CD4-positive, alpha-beta T cell (primary cell): Measurements from ENCODE around the gene ZNF385D. TPM values are rescaled to one million over a fixed set of nuclear protein-coding genes. Genes with fewer than 3 reads are reported as not detected.

Experiments
- ATAC-seq: fragments of 200-7000 bp; cut with Tn5 transposase; one replicate; pipeline ENCODE4 v1.10.0; 2022; ENCODE audit warnings: mild to moderate bottlenecking; ENCODE audit not compliant: poor library complexity
- CTCF ChIA-PET: fragments of 350-600 bp; sonication (Branson Sonifier 250); formaldehyde crosslinking; loops from one replicate; lab custom pipeline; 2021; ENCODE audit warnings: antibody characterized with exemption, inconsistent platforms; lab: Charles Lee
- POLR2A ChIA-PET: fragments of 350-600 bp; sonication (Branson Sonifier 250); formaldehyde crosslinking; loops from one replicate; lab custom pipeline; 2021; ENCODE audit warnings: antibody characterized with exemption, inconsistent platforms; lab: Charles Lee
- DNase-seq, 14 experiments: peaks; one replicate each; pipeline ENCODE4 v3.0.0-alpha.2; 2013 to 2020; ENCODE audit warnings: mixed read lengths in 2 of 14
- H3K27ac ChIP-seq, 2 donors: one replicate each; pipeline versions ENCODE4 v1.5.1 to v1.7.0; 2013; ENCODE audit warnings: low read length in 2 of 2, low read depth in 1 of 2, mild to moderate bottlenecking in 1 of 2
- H3K27me3 ChIP-seq, 2 experiments: 1 replicate in 1 of 2; 2 replicates in 1 of 2; pipeline versions ENCODE4 v1.6.1 to v1.7.0; 2013; ENCODE audit warnings: low read length in 2 of 2, control low read depth in 1 of 2, mild to moderate bottlenecking in 1 of 2, moderate library complexity in 1 of 2; ENCODE audit not compliant: insufficient read depth in 2 of 2, control insufficient read depth in 1 of 2
- H3K36me3 ChIP-seq: one replicate; pipeline ENCODE4 v1.6.1; 2013; ENCODE audit warnings: low read length, control low read depth; ENCODE audit not compliant: insufficient read depth
- H3K4me1 ChIP-seq: one replicate; pipeline ENCODE4 v1.6.1; 2013; ENCODE audit warnings: low read length, control low read depth; ENCODE audit not compliant: insufficient read depth
- H3K4me3 ChIP-seq: one replicate; pipeline ENCODE4 v1.5.1; 2013; ENCODE audit warnings: mild to moderate bottlenecking, low read length, moderate library complexity
- H3K9me3 ChIP-seq, 2 experiments: 1 replicate in 1 of 2; 2 replicates in 1 of 2; pipeline versions ENCODE4 v1.6.1 to v1.7.0; 2013; ENCODE audit warnings: low read length in 2 of 2, mild to moderate bottlenecking in 2 of 2, control low read depth in 1 of 2, moderate library complexity in 1 of 2; ENCODE audit not compliant: control insufficient read depth in 1 of 2, insufficient read depth in 1 of 2
- H3K27ac Mint-ChIP-seq: one replicate; pipeline ENCODE4 v1.8.0; 2020; ENCODE audit warnings: mixed read lengths
- H3K27me3 Mint-ChIP-seq: one replicate; pipeline ENCODE4 v1.8.0; 2021; ENCODE audit warnings: mixed read lengths
- H3K36me3 Mint-ChIP-seq: one replicate; pipeline ENCODE4 v1.8.0; 2021; ENCODE audit warnings: low read depth, mixed read lengths
- H3K4me1 Mint-ChIP-seq: one replicate; pipeline ENCODE4 v1.8.0; 2021; ENCODE audit warnings: low read depth, mixed read lengths
- H3K4me3 Mint-ChIP-seq: one replicate; pipeline ENCODE4 v1.8.0; 2020; ENCODE audit warnings: mild to moderate bottlenecking, mixed read lengths
- H3K9me3 Mint-ChIP-seq: one replicate; pipeline ENCODE4 v1.8.0; 2020; ENCODE audit warnings: mixed read lengths
- CTCF ChIP-seq: fragments of 200-600 bp; IDR thresholded peaks from one replicate; pipeline ENCODE4 v1.8.0; 2022; ENCODE audit warnings: antibody characterized with exemption, mild to moderate bottlenecking
- intact Hi-C, 2 experiments: fragments of 100-400 bp; cut with DNase I in 1 of 2; cut with micrococcal nuclease in 1 of 2; formaldehyde crosslinking; loops; one replicate each; pipeline versions ENCODE4 v1.15.1 to v1.9.0; 2023 to 2025; cut with DNase I, micrococcal nuclease
- total RNA-seq, 174 experiments: library from RNA in 2 of 174; stranded (reverse) in 2 of 174; gene quantifications; one replicate each; pipeline ENCODE4 v1.2.3 and lab custom pipeline; 2021 to 2026

ZNF385D gene
- total RNA-seq, 2 experiments from 2014 or later, result not detected

DNA sequence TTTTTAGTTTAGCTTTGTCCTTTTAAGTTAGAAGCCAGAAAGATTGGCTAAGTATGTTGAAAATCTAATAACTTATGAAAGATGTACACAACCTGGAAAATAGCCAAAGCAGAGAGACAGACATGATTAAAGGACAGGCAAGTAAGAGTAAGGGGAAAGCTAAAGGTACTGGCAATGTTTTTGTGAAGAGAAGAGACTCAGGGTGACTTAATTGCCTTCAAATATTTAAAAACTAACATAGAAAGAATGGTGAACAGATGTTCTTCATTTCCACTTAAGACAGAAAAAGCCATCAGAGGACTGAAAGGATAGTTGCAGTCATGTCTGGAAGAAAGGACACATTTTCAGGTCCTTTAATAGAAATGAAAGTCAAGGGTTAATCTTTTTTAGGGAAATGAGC is 68.8 kb downstream of the ZNF385D start:
- Mint-ChIP-seq H3K4me1 (no peaks in the 10 kb centered on the region), H3K27me3 (no peaks in the 10 kb centered on the region), H3K36me3 (no peaks in the 10 kb centered on the region), H3K4me3 (no peak overlapping the region), H3K27ac (no peak overlapping the region), H3K9me3 (peaks cover 7% of the 10 kb centered on the region)
- ChIA-PET CTCF (no interaction called here), POLR2A (no interaction called here)
- H3K36me3 ChIP-seq, result no peaks in the 10 kb centered on the region
- H3K27ac ChIP-seq, result no peak overlapping the region
- H3K4me1 ChIP-seq, result no peaks in the 10 kb centered on the region
- no peaks in the 10 kb centered on the region for H3K27me3 ChIP-seq
- no peak for DNase-seq
- no peaks in the 10 kb centered on the region for H3K9me3 ChIP-seq
- H3K4me3 ChIP-seq, result no peak overlapping the region
- no peak for TF ChIP-seq CTCF
- intact Hi-C loops, result no loop called here
- ATAC-seq, result no peak

GRCh38 chr3:21673393-21673792 is 77.6 kb downstream of the ZNF385D start:
- intact Hi-C loops, result no loop called here
- no peak overlapping the region for H3K27ac Mint-ChIP-seq
- Histone ChIP-seq H3K27me3 (no peaks in the 10 kb centered on the region), H3K9me3 (no peaks in the 10 kb centered on the region), H3K4me1 (no peaks in the 10 kb centered on the region), H3K36me3 (no peaks in the 10 kb centered on the region), H3K4me3 (no peak overlapping the region), H3K27ac (no peak overlapping the region)
- ChIA-PET CTCF (no interaction called here), POLR2A (no interaction called here)
- TF ChIP-seq CTCF, result no peak
- DNase-seq (no peak), ATAC-seq (no peak)
- H3K27me3 Mint-ChIP-seq, result no peaks in the 10 kb centered on the region
- peaks cover 2% of the 10 kb centered on the region for H3K9me3 Mint-ChIP-seq
- no peaks in the 10 kb centered on the region for H3K36me3 Mint-ChIP-seq
- H3K4me1 Mint-ChIP-seq, result no peaks in the 10 kb centered on the region
- H3K4me3 Mint-ChIP-seq, result no peak overlapping the region

DNA sequence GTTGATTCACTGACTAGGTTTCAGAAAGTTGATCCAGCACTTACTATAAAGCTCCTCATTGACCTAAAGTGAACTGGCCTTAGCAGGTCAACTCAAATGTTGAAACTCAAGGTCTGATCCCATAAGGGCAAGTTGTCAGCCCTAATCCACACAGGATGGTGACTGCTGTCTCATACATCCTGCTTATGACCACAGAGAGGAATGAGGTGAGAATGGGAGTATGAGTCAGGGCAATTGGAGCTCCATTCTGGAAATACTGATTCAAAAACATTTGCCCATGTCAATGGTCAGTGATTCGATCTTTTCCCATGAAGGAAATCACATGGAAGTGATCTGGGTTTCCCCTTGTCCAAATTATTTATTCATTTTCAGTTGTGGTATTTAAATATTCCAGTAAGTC is 78.7 kb downstream of the ZNF385D start:
- no peak for DNase-seq
- Mint-ChIP-seq H3K9me3 (no peaks in the 10 kb centered on the region), H3K27me3 (no peaks in the 10 kb centered on the region), H3K36me3 (no peaks in the 10 kb centered on the region), H3K27ac (no peak overlapping the region), H3K4me3 (no peak overlapping the region), H3K4me1 (no peaks in the 10 kb centered on the region)
- Histone ChIP-seq H3K27me3 (no peaks in the 10 kb centered on the region), H3K4me1 (no peaks in the 10 kb centered on the region), H3K27ac (no peak overlapping the region), H3K36me3 (no peaks in the 10 kb centered on the region), H3K9me3 (peaks cover 0 to under 1% of the 10 kb centered on the region in 2 experiments), H3K4me3 (no peak overlapping the region)
- TF ChIP-seq CTCF, result no peak
- POLR2A ChIA-PET, result no interaction called here
- CTCF ChIA-PET, result no interaction called here
- ATAC-seq, result no peak
- intact Hi-C loops, result no loop called here
